ENCODE measurements around the gene TCF21.
A peak's percentile ranks its signal among the peaks of the same experiment; 100 is the strongest.

Gene TCF21

DNA sequence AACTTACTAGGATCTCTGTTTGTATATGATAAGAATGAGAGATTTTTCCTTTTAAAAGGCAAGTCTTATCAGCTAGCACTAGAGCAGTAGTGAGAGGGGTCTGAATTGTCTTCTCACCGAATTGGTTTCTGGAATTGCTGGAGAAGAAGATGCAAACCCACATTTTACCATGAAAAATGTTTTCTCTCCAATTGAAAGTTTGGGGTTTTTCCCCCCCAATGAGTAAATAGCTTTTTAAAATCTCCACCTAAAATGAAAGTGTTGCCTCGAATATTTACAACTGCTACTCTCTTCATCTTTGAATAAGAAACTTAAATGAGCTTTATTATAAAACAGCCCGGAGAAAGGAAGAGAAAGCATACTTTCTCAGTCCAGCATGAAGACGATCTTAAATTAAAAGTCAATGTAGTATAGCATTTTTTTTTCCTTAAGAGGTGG lies 1.8 kb downstream of the TCF21 start:
- Mint-ChIP-seq H3K27me3 (ENCODE audit: low read depth) (peaks cover 98% of the 10 kb centered on the region), H3K4me3 (peak overlapping the region; percentile 89 to 98 (median 95)), H3K4me1 (peaks cover 51% of the 10 kb centered on the region), H3K36me3 (ENCODE audit: low read depth) (peaks cover 58% of the 10 kb centered on the region), H3K27ac (peak overlapping the region; percentile 76 to 99 (median 96)), H3K9me3 (no peaks in the 10 kb centered on the region)
- TF ChIP-seq, protein P1, sequence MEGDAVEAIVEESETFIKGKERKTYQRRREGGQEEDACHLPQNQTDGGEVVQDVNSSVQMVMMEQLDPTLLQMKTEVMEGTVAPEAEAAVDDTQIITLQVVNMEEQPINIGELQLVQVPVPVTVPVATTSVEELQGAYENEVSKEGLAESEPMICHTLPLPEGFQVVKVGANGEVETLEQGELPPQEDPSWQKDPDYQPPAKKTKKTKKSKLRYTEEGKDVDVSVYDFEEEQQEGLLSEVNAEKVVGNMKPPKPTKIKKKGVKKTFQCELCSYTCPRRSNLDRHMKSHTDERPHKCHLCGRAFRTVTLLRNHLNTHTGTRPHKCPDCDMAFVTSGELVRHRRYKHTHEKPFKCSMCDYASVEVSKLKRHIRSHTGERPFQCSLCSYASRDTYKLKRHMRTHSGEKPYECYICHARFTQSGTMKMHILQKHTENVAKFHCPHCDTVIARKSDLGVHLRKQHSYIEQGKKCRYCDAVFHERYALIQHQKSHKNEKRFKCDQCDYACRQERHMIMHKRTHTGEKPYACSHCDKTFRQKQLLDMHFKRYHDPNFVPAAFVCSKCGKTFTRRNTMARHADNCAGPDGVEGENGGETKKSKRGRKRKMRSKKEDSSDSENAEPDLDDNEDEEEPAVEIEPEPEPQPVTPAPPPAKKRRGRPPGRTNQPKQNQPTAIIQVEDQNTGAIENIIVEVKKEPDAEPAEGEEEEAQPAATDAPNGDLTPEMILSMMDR (IDR thresholded peaks at IDR 0.05; ENCODE audit: unreplicated experiment in 3 of 3), result no peak

DNA sequence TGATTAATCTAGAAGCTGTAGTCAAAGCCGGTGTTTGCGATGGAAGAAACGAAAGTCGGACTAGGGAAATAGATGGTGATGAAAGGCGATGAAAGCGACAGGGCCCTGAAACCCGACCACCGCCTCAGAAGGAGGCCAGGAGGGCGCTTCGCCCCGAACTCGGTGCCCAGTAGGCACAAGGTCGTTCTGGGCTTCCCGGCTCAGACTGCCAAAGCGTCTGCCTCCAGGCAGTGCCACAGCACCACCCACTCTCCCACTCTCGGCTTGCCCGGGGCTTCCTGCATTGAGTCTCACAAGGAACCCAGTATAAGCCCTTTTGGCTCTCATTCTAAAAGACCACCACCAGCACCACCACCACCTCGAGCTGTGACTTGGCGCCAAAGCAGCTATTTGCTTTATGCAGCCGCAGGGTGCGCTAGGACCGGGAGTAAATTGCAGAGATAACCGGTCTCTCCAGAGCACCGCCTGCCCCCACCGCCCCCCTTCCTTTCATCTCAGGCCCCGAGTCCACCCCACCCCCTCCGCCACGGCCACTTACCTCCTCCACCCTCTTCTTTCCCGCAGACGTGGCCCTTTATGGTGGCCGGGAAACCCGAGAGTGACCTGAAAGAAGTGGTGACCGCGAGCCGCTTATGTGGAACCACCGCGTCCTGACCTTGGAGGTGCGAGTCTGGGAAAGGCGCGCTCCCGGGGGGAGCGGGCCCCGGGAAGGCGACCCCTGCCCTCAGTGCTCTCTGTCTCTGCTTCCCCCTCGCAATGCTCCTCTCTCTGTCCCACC lies 2.4 kb downstream of the TCF21 start:
- Mint-ChIP-seq H3K4me1 (peaks cover 55% of the 10 kb centered on the region), H3K9me3 (no peaks in the 10 kb centered on the region), H3K27me3 (ENCODE audit: low read depth) (peaks cover 98% of the 10 kb centered on the region), H3K36me3 (ENCODE audit: low read depth) (peaks cover 58% of the 10 kb centered on the region), H3K4me3 (peak overlapping the region; percentile 89 to 98 (median 95)), H3K27ac (peak overlapping the region; percentile 76 to 99 (median 96))
- TF ChIP-seq, protein P1 (IDR thresholded peaks at IDR 0.05; ENCODE audit: unreplicated experiment in 3 of 3), result no peak

DNA sequence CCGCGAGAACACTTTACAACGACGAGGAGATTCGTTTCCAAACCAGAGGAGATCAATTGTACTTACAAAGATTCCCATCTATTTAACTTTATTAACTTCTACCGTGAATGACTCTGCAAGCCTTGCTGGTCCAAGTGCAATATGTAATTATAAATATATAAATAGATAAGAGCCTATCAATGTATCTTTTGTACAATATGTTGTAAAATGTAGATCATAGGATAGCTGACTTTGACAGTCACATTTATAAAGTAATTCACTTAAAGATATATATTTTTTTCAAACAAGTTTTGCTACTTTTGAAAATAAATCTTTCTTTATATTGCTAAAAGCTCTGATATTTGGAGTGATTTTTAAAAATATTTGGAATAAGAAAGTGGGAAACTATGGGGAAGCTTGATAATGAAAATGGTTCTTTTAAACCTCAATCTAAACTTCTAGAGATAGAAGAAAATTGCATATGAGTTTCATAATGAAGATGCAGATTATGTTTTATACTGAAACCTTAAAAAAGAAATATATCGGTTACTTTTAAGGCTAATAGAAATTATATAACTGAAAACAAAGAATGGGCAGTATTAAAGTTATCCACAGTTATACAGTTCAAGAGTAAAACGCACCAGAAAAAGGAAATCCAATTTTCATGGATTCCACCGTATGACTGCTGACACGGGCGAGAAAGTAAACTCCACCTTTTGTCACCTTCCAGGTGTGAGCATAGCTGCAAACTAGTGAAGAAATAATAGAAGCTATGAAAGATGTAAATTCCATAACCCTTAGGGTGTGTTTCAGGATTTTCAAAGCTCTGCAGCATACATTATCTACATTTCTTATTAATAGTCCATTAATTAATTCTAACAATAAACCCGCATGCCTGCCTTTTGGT lies 3.3 kb downstream of the TCF21 start:
- Mint-ChIP-seq H3K4me3 (peak overlapping the region; percentile 89 to 98 (median 95)), H3K4me1 (peaks cover 55% of the 10 kb centered on the region), H3K9me3 (no peaks in the 10 kb centered on the region), H3K27me3 (ENCODE audit: low read depth) (peaks cover 99% of the 10 kb centered on the region), H3K36me3 (ENCODE audit: low read depth) (peaks cover 58% of the 10 kb centered on the region), H3K27ac (peak overlapping the region; percentile 76 to 99 (median 96))
- TF ChIP-seq, protein P1 (IDR thresholded peaks at IDR 0.05; ENCODE audit: unreplicated experiment in 3 of 3), result no peak

DNA sequence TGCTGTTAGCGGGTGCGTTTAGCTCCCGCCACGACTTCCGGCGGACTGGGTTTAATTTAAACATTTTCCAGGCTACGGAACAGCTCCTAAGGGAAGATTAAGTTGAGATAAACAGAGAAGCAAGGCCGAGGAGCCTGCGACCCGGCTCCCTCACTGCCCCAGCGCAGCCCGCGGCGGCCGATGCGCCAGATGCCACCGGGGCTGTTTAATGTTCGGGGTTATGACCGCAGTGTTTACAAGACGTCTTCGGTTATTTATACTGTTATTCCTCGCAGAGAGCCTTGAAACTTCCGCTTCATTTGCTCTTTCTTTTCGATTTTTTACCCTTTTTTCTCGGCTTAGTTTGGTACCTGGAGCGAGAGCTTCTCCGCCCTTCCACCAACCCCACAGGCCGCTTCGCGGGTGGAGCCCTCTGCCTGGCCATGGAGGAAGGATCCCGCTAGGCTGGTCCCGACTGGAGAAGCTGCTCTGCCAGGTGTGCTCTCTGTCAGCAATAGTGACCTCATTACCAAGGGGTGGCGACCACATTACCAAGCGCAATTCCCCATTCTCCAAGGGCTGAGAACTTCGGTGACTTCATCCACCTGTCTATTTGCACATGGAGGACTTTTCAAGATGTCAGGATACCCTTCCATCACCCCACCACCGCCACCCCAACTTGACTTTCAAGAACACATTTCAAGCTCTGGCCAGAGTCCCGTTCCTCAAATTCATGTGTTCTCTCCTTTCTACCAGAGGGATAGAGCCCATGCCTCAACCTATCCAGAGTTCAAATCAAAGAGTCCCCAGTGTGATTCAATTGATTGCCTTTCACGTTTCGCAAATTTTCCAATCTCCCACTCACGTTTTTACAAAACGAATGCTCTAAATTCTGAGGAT lies 4.1 kb downstream of the TCF21 start:
- peaks cover 58% of the 10 kb centered on the region for H3K36me3 Mint-ChIP-seq (ENCODE audit: low read depth)
- H3K9me3 Mint-ChIP-seq, result no peaks in the 10 kb centered on the region
- TF ChIP-seq, protein P1 (IDR thresholded peaks at IDR 0.05; ENCODE audit: unreplicated experiment in 3 of 3), result no peak

DNA sequence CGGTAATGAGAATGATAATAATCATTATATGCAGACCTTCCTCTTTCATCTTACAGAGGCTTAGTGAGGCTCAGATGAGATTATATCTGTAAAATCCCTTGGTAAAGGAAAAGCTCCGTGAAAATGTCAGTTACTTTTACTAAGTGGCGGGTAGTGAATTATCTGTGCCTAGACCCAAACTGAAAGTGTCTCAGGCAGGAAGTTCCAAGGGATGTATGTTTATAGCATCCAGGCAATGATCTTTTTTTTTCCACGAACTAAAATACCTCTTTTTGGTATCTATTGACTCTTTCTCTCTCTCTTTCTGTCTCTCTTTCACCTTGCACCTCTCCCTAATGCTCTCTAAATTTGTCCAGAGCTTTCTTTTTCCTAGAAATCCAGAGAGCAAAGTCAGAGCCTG lies 5.0 kb downstream of the TCF21 start:
- Mint-ChIP-seq H3K27ac (peak overlapping the region; percentile 66 to 99 (median 76)), H3K9me3 (no peaks in the 10 kb centered on the region), H3K4me1 (peaks cover 45% of the 10 kb centered on the region), H3K27me3 (ENCODE audit: low read depth) (peaks cover 99% of the 10 kb centered on the region), H3K36me3 (ENCODE audit: low read depth) (peaks cover 58% of the 10 kb centered on the region), H3K4me3 (peak overlapping the region; percentile 75 to 98 (median 95))
- TF ChIP-seq, protein P1 (IDR thresholded peaks at IDR 0.05; ENCODE audit: unreplicated experiment in 3 of 3), result no peak

More for the DNA sequence above, 4.1 kb downstream of the TCF21 start:
- peaks cover 99% of the 10 kb centered on the region for H3K27me3 Mint-ChIP-seq (ENCODE audit: low read depth)
- H3K4me1 Mint-ChIP-seq, result peaks cover 52% of the 10 kb centered on the region
- peak overlapping the region; percentile 66 to 99 (median 76) for H3K27ac Mint-ChIP-seq
- peak overlapping the region; percentile 75 to 98 (median 95) for H3K4me3 Mint-ChIP-seq

All from nephron (organoid).